Fibroblast of villous mesenchyme (primary cell): ENCODE data around the gene COL6A5. TPM values are rescaled to one million over a fixed set of nuclear protein-coding genes. Genes with fewer than 3 reads are reported as not detected.
"Not testable (repeated sequence)": the region's sequence is repeated elsewhere in the genome, so short reads cannot be mapped to it uniquely, and the experiment has no call there.

Source experiments
- DNase-seq: peaks from one replicate; pipeline ENCODE4 v3.0.0-alpha.2; 2010; ENCODE audit warnings: low read depth
- H3K4me3 ChIP-seq: 2 replicates; pipeline ENCODE4 v1.5.1; 2011; ENCODE audit warnings: low read depth, mild to moderate bottlenecking, low read length
- total RNA-seq: library from RNA; depleted of rRNA; stranded (reverse); fragments of >200 nt; gene quantifications from 2 replicates; pipeline ENCODE4 v1.2.3, GENCODE V29; 2012
- TF ChIP-seq, protein P1 (sequence below): IDR thresholded peaks from 2 replicates; pipeline ENCODE4 v1.5.1; 2012; ENCODE audit warnings: low read depth, mild to moderate bottlenecking, low read length; ENCODE audit not compliant: insufficient read depth

COL6A5 gene
- total RNA-seq, 1 donor: under 0.01 TPM

GRCh38 chr3:130428871-130429712, 83.6 kb downstream of the COL6A5 start:
- TF ChIP-seq, protein P1, sequence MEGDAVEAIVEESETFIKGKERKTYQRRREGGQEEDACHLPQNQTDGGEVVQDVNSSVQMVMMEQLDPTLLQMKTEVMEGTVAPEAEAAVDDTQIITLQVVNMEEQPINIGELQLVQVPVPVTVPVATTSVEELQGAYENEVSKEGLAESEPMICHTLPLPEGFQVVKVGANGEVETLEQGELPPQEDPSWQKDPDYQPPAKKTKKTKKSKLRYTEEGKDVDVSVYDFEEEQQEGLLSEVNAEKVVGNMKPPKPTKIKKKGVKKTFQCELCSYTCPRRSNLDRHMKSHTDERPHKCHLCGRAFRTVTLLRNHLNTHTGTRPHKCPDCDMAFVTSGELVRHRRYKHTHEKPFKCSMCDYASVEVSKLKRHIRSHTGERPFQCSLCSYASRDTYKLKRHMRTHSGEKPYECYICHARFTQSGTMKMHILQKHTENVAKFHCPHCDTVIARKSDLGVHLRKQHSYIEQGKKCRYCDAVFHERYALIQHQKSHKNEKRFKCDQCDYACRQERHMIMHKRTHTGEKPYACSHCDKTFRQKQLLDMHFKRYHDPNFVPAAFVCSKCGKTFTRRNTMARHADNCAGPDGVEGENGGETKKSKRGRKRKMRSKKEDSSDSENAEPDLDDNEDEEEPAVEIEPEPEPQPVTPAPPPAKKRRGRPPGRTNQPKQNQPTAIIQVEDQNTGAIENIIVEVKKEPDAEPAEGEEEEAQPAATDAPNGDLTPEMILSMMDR: no peak
- no peak overlapping the region for H3K4me3 ChIP-seq
- DNase-seq: no peak

- no peak for DNase-seq
- TF ChIP-seq, protein P1: no peak
- no peak overlapping the region for H3K4me3 ChIP-seq
These were observed 84.2 kb downstream of the COL6A5 start for GRCh38 chr3:130429713-130430023.

DNA sequence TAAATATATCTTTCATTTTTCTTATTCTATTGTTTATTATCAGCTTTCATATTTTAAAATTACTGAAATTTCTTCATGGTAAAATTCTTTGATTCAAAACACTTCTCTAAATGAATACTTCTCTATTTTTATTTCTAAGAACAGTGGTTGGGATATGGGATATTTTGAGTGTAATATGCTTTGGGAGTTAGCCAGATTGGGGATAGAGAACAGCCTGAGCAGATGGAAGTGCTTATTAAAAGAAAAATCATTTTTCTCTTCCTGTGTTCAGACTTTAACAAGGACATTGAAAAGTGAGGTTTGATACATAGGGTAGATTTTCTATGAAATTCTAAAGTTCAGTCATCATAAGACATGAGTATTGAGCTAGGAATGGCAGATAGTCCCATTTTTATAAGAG, 84.8 kb downstream of the COL6A5 start:
- TF ChIP-seq, protein P1: no peak
- H3K4me3 ChIP-seq: no peak overlapping the region
- DNase-seq: no peak

DNA sequence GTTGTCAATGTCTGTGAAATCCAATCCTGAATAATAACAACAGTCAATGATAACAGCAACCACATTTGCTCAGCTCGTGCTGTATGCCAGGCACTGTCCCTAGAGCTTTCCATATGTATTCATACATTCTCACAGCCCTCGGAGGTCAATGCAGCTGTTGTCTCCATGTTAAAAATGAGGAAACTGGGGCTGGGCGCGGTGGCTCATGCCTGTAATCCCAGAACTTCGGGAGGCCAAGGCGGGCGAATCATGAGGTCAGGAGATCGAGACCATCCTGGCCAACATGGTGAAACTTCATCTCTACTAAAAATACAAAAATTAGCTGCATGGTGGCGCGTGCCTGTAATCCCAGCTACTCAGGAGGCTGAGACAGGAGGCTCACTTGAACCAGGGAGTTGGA, 86.6 kb downstream of the COL6A5 start:
- DNase-seq, H3K4me3 ChIP-seq: not testable (repeated sequence)

DNA sequence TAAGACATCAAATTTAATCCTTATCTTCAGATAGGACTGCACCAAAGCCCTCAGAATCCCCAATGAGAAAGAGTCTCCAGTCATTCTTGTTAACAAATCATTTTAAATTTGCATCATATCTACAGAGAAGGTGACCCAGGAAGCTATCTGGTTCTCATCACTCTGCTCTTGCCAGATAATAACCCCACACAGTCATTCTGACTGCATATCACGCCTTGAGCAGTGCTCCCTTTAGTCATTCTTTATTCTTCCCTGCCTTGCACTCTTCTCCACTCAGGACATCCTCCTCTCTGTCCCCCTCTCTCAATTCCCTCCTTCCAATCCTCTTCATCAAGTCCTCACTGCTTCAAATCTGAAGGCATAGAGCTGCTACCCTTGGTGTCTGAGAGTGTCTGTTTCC, 87.8 kb downstream of the COL6A5 start:
- no peak for DNase-seq
- H3K4me3 ChIP-seq: no peak overlapping the region
- TF ChIP-seq, protein P1: no peak

DNA sequence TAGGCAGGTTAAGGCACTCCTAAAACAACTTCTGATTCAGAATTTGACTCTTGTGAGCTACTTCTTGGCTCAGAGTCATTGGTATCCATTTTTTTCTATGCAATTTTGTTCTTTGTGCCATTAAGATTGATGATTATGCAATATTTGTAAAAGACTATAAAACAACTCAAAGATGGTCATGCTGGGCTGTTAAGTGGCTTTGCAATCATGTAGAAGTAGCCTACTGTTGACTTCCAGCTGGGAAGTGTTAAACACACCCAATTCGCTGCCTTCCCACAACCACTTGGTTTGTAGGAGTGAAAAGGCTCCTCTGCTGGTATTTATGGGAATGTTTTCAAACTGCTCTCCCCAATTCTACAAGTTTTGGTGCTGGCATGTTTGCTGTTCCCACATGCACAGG, 96.8 kb downstream of the COL6A5 start:
- H3K4me3 ChIP-seq: no peak overlapping the region
- DNase-seq: peak; percentile 5
- TF ChIP-seq, protein P1: no peak

- not testable (repeated sequence) for H3K4me3 ChIP-seq, DNase-seq
These were observed 101.4 kb downstream of the COL6A5 start for GRCh38 chr3:130446840-130447239.

DNA sequence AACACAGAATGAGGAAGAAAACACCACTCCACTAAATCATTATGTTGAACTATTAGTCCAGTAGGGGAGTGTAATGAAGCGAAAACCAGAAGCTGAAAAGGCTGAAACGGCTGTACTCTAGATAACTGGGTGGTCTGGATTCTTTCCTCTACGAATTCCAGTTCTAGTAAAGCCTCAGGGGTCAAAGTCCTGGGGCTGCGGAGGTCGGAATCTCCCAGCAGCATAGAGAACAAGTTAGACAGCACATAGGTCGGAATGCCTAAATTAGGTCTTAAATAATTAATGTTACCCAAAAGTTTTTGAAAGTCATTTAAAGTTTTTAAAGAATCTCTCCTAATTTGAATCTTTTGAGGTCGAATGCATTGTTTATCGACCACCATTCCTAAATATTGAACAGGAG, 102.7 kb downstream of the COL6A5 start:
- not testable (repeated sequence) for DNase-seq, H3K4me3 ChIP-seq
